ENCODE data around the gene TRANK1.
A peak's percentile ranks its signal among the peaks of the same experiment; 100 is the strongest.
"Not testable (repeated sequence)": the region's sequence is repeated elsewhere in the genome, so short reads cannot be mapped to it uniquely, and the experiment has no call there.

TRANK1 gene

GRCh38 chr3:36956155-36956554, 11.3 kb upstream of the TRANK1 start:
- ChIA-PET CTCF (interaction anchor here (0.6 to 1.1 kb wide), 3 partner anchors 13 to 70 kb away, joined by 3 to 5 read pairs (median 3); no protein-coding TSS in a partner anchor), POLR2A (no interaction called here)
- H3K36me3 ChIP-seq (ENCODE audit: control insufficient read depth in 2 of 2, insufficient read depth in 1 of 2, low read length in 2 of 2): no peaks in the 10 kb centered on the region

GRCh38 chr3:36954452-36955134, 9.7 kb upstream of the TRANK1 start:
- no peaks in the 10 kb centered on the region for H3K4me1 ChIP-seq (ENCODE audit: control insufficient read depth, insufficient read depth, low read length)
- no peak overlapping the region for H3K4me3 ChIP-seq (ENCODE audit: low read depth, low read length)
- H3K36me3 ChIP-seq (ENCODE audit: control insufficient read depth in 2 of 2, insufficient read depth in 1 of 2, low read length in 2 of 2): no peaks in the 10 kb centered on the region
- ChIA-PET CTCF (interaction anchor here (1.1 to 1.4 kb wide), 2 partner anchors 15 to 162 kb away, joined by 3 read pairs; no protein-coding TSS in a partner anchor), POLR2A (no interaction called here)
- no peak overlapping the region for H3K27ac ChIP-seq (ENCODE audit: extremely low read depth, low read depth, low read length)
- no peaks in the 10 kb centered on the region for H3K9me3 ChIP-seq (ENCODE audit: control insufficient read depth, insufficient read depth, low read depth, low read length)
- TF ChIP-seq KLF17 (tag by site-specific recombination; IDR thresholded peaks at IDR 0.05) (no peak), ZFHX2 (tag by site-specific recombination; conservative IDR thresholded peaks at IDR 0.05) (no peak), ZNF660 (tag by site-specific recombination; IDR thresholded peaks at IDR 0.05) (no peak), ZNF169 (tag by site-specific recombination; IDR thresholded peaks at IDR 0.05) (no peak), ZFP3 (tag by site-specific recombination; IDR thresholded peaks at IDR 0.05; ENCODE audit: low read depth) (no peak), ZNF664 (tag by site-specific recombination; IDR thresholded peaks at IDR 0.05) (no peak), YY2 (tag by site-specific recombination; IDR thresholded peaks at IDR 0.05) (no peak)

More at GRCh38 chr3:36956155-36956554, 11.3 kb upstream of the TRANK1 start:
- Histone ChIP-seq H3K9me3 (ENCODE audit: control insufficient read depth, insufficient read depth, low read depth, low read length) (no peaks in the 10 kb centered on the region), H3K4me1 (ENCODE audit: control insufficient read depth, insufficient read depth, low read length) (no peaks in the 10 kb centered on the region), H3K27ac (ENCODE audit: extremely low read depth, low read depth, low read length) (no peak overlapping the region), H3K4me3 (ENCODE audit: low read depth, low read length) (no peak overlapping the region)
- TF ChIP-seq KLF10 (tag by site-specific recombination; IDR thresholded peaks at IDR 0.05) (no peak), ZNF501 (tag by site-specific recombination; IDR thresholded peaks at IDR 0.05) (no peak), ZSCAN18 (tag by site-specific recombination; IDR thresholded peaks at IDR 0.05) (no peak), KLF16 (tag by site-specific recombination; IDR thresholded peaks at IDR 0.05) (no peak), PRDM6 (tag by site-specific recombination; IDR thresholded peaks at IDR 0.05) (no peak), ZNF121 (tag by site-specific recombination; IDR thresholded peaks at IDR 0.05) (no peak), ZNF843 (tag by site-specific recombination; IDR thresholded peaks at IDR 0.05) (no peak)

- H3K4me3 ChIP-seq (ENCODE audit: low read depth, low read length); H3K36me3 ChIP-seq (ENCODE audit: control insufficient read depth in 2 of 2, insufficient read depth in 1 of 2, low read length in 2 of 2); H3K27ac ChIP-seq (ENCODE audit: extremely low read depth, low read depth, low read length); H3K4me1 ChIP-seq (ENCODE audit: control insufficient read depth, insufficient read depth, low read length); H3K9me3 ChIP-seq (ENCODE audit: control insufficient read depth, insufficient read depth, low read depth, low read length); CTCF ChIA-PET; POLR2A ChIA-PET: not testable (repeated sequence)
- peak; percentile 35 for TF ChIP-seq SETDB1 (IDR thresholded peaks at IDR 0.05; ENCODE audit: insufficient read length, low read length)
Measured at GRCh38 chr3:36947814-36948213, 3.0 kb upstream of the TRANK1 start.

All from HEK293 (cell line).